ENCODE measurements around the gene C1QTNF6.

- TF ChIP-seq CHD2 (IDR thresholded peaks at IDR 0.05; ENCODE audit: low read length, partially characterized antibody): no peak
- TF ChIP-seq REST (IDR thresholded peaks at IDR 0.05): no peak
- TF ChIP-seq, protein P1, sequence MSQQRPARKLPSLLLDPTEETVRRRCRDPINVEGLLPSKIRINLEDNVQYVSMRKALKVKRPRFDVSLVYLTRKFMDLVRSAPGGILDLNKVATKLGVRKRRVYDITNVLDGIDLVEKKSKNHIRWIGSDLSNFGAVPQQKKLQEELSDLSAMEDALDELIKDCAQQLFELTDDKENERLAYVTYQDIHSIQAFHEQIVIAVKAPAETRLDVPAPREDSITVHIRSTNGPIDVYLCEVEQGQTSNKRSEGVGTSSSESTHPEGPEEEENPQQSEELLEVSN (IDR thresholded peaks at IDR 0.05; ENCODE audit: borderline replicate concordance, low read depth): no peak
- TF ChIP-seq POLR2AphosphoS2 (conservative IDR thresholded peaks at IDR 0.05; ENCODE audit: low read length): no peak
- TF ChIP-seq, protein P2, sequence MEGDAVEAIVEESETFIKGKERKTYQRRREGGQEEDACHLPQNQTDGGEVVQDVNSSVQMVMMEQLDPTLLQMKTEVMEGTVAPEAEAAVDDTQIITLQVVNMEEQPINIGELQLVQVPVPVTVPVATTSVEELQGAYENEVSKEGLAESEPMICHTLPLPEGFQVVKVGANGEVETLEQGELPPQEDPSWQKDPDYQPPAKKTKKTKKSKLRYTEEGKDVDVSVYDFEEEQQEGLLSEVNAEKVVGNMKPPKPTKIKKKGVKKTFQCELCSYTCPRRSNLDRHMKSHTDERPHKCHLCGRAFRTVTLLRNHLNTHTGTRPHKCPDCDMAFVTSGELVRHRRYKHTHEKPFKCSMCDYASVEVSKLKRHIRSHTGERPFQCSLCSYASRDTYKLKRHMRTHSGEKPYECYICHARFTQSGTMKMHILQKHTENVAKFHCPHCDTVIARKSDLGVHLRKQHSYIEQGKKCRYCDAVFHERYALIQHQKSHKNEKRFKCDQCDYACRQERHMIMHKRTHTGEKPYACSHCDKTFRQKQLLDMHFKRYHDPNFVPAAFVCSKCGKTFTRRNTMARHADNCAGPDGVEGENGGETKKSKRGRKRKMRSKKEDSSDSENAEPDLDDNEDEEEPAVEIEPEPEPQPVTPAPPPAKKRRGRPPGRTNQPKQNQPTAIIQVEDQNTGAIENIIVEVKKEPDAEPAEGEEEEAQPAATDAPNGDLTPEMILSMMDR (IDR thresholded peaks at IDR 0.05): no peak
- no peak for TF ChIP-seq CBX2 (IDR thresholded peaks at IDR 0.05; ENCODE audit: borderline replicate concordance, low read depth)
These were observed 50.9 kb downstream of the C1QTNF6 start for GRCh38 chr22:37137131-37137530.

All from A549 (cell line).